A673 (cell line): ENCODE measurements around the gene E2F3.
"Not testable (repeated sequence)": the region's sequence is repeated elsewhere in the genome, so short reads cannot be mapped to it uniquely, and the experiment has no call there.

Experiments used
- CTCF ChIP-seq: fragments of 300-800, 200-600 bp; sonication (generic); conservative IDR thresholded peaks from 2 replicates; pipeline ENCODE4 v1.5.1; 2017; ENCODE audit warnings: low read depth, mild to moderate bottlenecking, antibody characterized with exemption, low read length, moderate library complexity, mixed read lengths
- EZH2 ChIP-seq: fragments of 200-600 bp; sonication (generic); IDR thresholded peaks from 2 replicates; pipeline ENCODE4 v1.6.1; 2017; ENCODE audit warnings: borderline replicate concordance, low read depth, mild to moderate bottlenecking, mixed read lengths, antibody characterized with exemption, low read length; ENCODE audit not compliant: poor library complexity, severe bottlenecking

- peak; percentile 60 for TF ChIP-seq CTCF
- not testable (repeated sequence) for TF ChIP-seq EZH2
Observed at GRCh38 chr6:20529086-20529448, 127.4 kb downstream of the E2F3 start.
